Stomach smooth muscle (tissue), 2 donors: ENCODE measurements around the gene TGFBR1.

ENCODE experiments used
- H3K27ac ChIP-seq: one replicate; pipeline ENCODE4 v1.7.0; 2013; ENCODE audit warnings: mild to moderate bottlenecking, low read length, inconsistent platforms
- H3K27me3 ChIP-seq, 2 donors: one replicate each; pipeline ENCODE4 v1.7.0; 2013; ENCODE audit warnings: low read length in 2 of 2; ENCODE audit not compliant: insufficient read depth in 2 of 2, control insufficient read depth in 1 of 2
- H3K36me3 ChIP-seq, 2 donors: one replicate each; pipeline ENCODE4 v1.7.0; 2013; ENCODE audit warnings: low read length in 2 of 2; ENCODE audit not compliant: control insufficient read depth in 2 of 2, insufficient read depth in 2 of 2
- H3K4me1 ChIP-seq: one replicate; pipeline ENCODE4 v1.7.0; 2013; ENCODE audit warnings: low read length; ENCODE audit not compliant: control insufficient read depth, insufficient read depth
- H3K4me3 ChIP-seq, 2 donors: one replicate each; pipeline ENCODE4 v1.7.0; 2013; ENCODE audit warnings: low read length in 2 of 2
- H3K9ac ChIP-seq, 2 donors: one replicate each; pipeline ENCODE4 v1.7.0; 2013; ENCODE audit warnings: low read length in 2 of 2, mild to moderate bottlenecking in 1 of 2
- H3K9me3 ChIP-seq, 2 donors: one replicate each; pipeline ENCODE4 v1.7.0; 2013; ENCODE audit warnings: low read length in 2 of 2; ENCODE audit not compliant: control insufficient read depth in 2 of 2
- donor health status: healthy.
- donor health status: Pancreatic carcinoma.

Gene TGFBR1

GRCh38 chr9:99108131-99108530 lies 3.2 kb downstream of the TGFBR1 start:
- no peaks in the 10 kb centered on the region for H3K36me3 ChIP-seq
- no peak overlapping the region for H3K9ac ChIP-seq
- H3K27me3 ChIP-seq: no peaks in the 10 kb centered on the region
- no peaks in the 10 kb centered on the region for H3K9me3 ChIP-seq
- peaks cover 20% of the 10 kb centered on the region for H3K4me1 ChIP-seq
- no peak overlapping the region for H3K27ac ChIP-seq
- peak overlapping the region in 1 of 2 donors; percentile 82 for H3K4me3 ChIP-seq

DNA sequence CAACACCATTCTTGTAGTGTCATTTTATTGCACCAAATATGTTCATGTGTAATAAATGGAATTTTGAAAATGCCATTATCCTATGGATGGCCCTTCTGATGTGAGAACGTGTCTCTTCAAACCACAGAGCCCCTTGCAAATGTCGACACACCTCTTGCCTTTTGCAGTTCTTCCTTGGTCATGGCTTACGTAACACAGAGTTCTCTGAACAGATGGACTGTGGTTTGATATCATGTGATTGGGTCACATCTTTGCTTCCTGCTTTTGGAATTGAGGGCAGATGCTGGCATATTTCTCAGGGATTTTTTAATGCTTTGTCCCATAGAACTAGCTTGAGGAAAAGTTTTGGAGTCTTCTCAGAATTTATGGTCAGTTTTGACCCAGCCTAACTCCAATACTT lies 4.6 kb downstream of the TGFBR1 start:
- no peaks in the 10 kb centered on the region for H3K9me3 ChIP-seq
- H3K9ac ChIP-seq: no peak overlapping the region
- H3K27me3 ChIP-seq: no peaks in the 10 kb centered on the region
- H3K4me1 ChIP-seq: peaks cover 14% of the 10 kb centered on the region
- no peak overlapping the region for H3K4me3 ChIP-seq
- H3K27ac ChIP-seq: no peak overlapping the region
- H3K36me3 ChIP-seq: no peaks in the 10 kb centered on the region

DNA sequence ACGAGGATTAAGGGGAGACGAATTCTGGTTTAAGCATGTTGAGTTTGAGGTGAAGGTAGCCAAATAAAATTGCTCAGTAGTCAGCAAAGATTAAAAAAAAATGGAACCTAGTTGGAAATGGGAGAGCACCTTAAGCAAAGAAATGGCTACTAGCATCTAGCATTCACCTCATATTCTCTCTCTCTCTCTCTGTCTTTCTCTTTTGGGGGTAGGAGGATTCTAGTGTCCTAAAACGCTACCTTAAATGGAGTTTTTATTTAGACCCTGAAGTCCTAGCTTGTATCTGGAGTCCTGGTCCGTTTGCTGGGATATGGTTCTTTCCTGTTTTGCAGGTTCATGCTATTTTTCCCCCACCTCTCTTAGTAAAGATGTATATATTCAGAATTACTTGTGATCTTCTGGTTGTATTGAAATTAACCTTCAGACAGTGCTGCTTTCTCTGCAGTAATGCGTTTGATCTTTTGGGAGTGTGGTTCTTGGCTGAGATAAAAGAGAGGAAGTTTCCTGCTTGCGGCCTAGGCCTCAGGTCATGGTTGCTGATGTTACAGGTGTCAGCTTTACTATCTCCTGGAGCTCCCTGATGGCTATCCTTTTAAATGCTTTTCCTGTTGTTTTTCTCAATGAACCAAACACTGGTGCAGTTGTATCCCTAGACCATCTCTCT lies 8.0 kb downstream of the TGFBR1 start:
- Histone ChIP-seq H3K9me3 (no peaks in the 10 kb centered on the region), H3K9ac (no peak overlapping the region), H3K4me1 (peaks cover 8% of the 10 kb centered on the region), H3K27ac (peak overlapping the region; percentile 3), H3K27me3 (no peaks in the 10 kb centered on the region), H3K4me3 (no peak overlapping the region), H3K36me3 (no peaks in the 10 kb centered on the region)

GRCh38 chr9:99113414-99114048 lies 8.6 kb downstream of the TGFBR1 start:
- no peaks in the 10 kb centered on the region for H3K27me3 ChIP-seq
- H3K27ac ChIP-seq: peak overlapping the region; percentile 3
- peaks cover 5% of the 10 kb centered on the region for H3K4me1 ChIP-seq
- no peak overlapping the region for H3K9ac ChIP-seq
- no peaks in the 10 kb centered on the region for H3K9me3 ChIP-seq
- H3K4me3 ChIP-seq: no peak overlapping the region
- no peaks in the 10 kb centered on the region for H3K36me3 ChIP-seq

- Histone ChIP-seq H3K36me3 (no peaks in the 10 kb centered on the region), H3K4me3 (no peak overlapping the region), H3K27ac (no peak overlapping the region), H3K27me3 (no peaks in the 10 kb centered on the region), H3K9ac (no peak overlapping the region), H3K4me1 (peaks cover 5% of the 10 kb centered on the region), H3K9me3 (no peaks in the 10 kb centered on the region)
These were observed 9.1 kb downstream of the TGFBR1 start for GRCh38 chr9:99114049-99114440.

DNA sequence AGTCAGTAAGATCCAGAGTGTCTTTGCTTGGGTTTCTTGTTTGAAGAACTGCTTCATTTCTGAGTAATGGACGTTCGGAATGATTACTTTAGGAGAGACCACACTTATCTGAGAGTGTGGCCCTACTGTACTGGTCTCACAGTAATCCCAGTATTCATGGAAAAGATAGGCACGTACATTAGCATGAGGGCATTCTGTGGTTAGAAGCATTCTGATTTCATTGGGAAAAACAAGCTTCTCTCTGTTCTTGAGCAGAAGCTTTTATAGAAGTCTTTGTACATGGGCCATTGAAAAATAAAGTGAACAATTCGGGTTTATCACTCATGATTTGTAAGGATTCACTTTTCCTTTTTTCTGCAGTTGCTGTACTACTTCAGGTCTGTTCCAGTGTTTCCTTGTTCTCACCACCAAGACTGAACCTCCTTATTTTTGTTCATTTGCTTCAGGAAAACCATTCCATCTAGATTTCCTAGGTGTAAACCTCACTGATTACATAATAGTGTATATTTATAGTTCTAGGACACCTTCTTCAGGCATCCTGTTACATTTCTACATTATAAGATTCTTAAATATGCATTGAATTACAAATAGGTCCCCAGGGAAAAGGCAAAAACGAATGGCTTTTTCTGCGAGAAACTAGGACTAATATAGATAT lies 10.1 kb downstream of the TGFBR1 start:
- no peak overlapping the region for H3K4me3 ChIP-seq
- H3K4me1 ChIP-seq: peaks cover 5% of the 10 kb centered on the region
- H3K27me3 ChIP-seq: no peaks in the 10 kb centered on the region
- H3K9ac ChIP-seq: no peak overlapping the region
- no peaks in the 10 kb centered on the region for H3K36me3 ChIP-seq
- no peak overlapping the region for H3K27ac ChIP-seq
- no peaks in the 10 kb centered on the region for H3K9me3 ChIP-seq

- no peak overlapping the region for H3K27ac ChIP-seq
- no peak overlapping the region for H3K9ac ChIP-seq
- H3K4me3 ChIP-seq: no peak overlapping the region
- H3K36me3 ChIP-seq: no peaks in the 10 kb centered on the region
- no peaks in the 10 kb centered on the region for H3K27me3 ChIP-seq
- no peaks in the 10 kb centered on the region for H3K9me3 ChIP-seq
- peaks cover 5% of the 10 kb centered on the region for H3K4me1 ChIP-seq
These were observed 11.1 kb downstream of the TGFBR1 start for GRCh38 chr9:99116003-99116411.

- no peaks in the 10 kb centered on the region for H3K27me3 ChIP-seq
- no peak overlapping the region for H3K27ac ChIP-seq
- H3K4me1 ChIP-seq: no peaks in the 10 kb centered on the region
- H3K4me3 ChIP-seq: no peak overlapping the region
- H3K36me3 ChIP-seq: no peaks in the 10 kb centered on the region
- H3K9ac ChIP-seq: no peak overlapping the region
- no peaks in the 10 kb centered on the region for H3K9me3 ChIP-seq
These were observed 14.0 kb downstream of the TGFBR1 start for GRCh38 chr9:99118782-99119466.

DNA sequence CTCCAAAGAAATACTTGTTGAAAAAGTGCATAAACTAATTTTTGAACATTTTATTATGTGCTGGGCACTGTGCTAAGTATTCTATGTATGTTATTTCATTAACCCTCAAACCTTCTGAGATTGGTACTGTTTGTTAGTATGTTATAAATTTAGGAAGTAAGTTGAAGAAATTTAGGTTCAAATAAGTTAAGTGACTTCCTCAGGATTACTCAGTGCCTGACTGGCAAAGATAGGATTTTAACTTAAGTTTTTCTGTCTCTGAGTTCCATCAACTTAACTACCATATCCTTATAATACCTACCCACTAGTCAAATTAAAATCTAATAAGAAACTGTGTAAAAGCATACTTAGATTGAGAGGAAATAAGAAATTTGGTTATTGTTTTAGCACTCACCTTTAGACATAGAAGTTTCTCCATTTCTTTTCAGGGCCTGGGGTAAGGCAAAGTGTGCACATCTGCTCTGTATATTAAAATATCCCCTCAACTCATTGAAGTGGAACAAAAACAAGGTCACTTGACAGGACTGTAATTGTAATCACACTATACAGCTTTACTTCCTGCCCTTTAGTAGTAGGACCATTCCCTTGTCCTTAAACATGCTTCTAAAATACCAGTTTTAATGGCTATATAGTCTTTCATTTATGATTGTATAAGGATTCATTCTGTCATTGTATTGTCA lies 15.2 kb downstream of the TGFBR1 start:
- no peaks in the 10 kb centered on the region for H3K27me3 ChIP-seq
- no peaks in the 10 kb centered on the region for H3K9me3 ChIP-seq
- no peak overlapping the region for H3K4me3 ChIP-seq
- H3K4me1 ChIP-seq: no peaks in the 10 kb centered on the region
- H3K27ac ChIP-seq: no peak overlapping the region
- no peak overlapping the region for H3K9ac ChIP-seq
- H3K36me3 ChIP-seq: no peaks in the 10 kb centered on the region

DNA sequence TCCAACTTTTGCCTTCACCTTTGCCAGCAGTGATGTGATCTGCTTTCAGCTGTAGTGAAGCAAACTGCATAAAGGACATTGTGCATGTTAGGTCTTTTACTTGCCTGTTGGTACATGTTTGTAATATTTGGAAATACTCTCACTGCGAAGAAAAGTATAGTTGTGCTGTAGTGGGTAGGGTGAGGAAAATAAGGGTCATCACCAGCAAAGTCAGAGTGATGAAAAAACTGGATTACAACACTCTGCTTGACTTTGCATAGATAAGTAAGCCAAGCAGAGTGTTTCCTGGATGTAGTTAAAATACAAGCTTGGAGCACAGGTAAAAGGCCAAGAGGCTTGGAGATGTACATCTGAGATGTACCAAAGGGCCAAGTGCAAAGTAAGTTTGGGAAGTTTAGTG lies 16.7 kb downstream of the TGFBR1 start:
- no peaks in the 10 kb centered on the region for H3K4me1 ChIP-seq

More for the DNA sequence above, 16.7 kb downstream of the TGFBR1 start:
- no peak overlapping the region for H3K4me3 ChIP-seq
- no peaks in the 10 kb centered on the region for H3K9me3 ChIP-seq
- H3K27me3 ChIP-seq: no peaks in the 10 kb centered on the region
- no peak overlapping the region for H3K9ac ChIP-seq
- no peaks in the 10 kb centered on the region for H3K36me3 ChIP-seq
- H3K27ac ChIP-seq: no peak overlapping the region
